ENCODE results near the gene ITGAL. TPM values are rescaled to one million over a fixed set of nuclear protein-coding genes. Genes with fewer than 3 reads are reported as not detected.

The ITGAL gene
- total RNA-seq, 1 donor from 2014 or later: 0.04 TPM

DNA sequence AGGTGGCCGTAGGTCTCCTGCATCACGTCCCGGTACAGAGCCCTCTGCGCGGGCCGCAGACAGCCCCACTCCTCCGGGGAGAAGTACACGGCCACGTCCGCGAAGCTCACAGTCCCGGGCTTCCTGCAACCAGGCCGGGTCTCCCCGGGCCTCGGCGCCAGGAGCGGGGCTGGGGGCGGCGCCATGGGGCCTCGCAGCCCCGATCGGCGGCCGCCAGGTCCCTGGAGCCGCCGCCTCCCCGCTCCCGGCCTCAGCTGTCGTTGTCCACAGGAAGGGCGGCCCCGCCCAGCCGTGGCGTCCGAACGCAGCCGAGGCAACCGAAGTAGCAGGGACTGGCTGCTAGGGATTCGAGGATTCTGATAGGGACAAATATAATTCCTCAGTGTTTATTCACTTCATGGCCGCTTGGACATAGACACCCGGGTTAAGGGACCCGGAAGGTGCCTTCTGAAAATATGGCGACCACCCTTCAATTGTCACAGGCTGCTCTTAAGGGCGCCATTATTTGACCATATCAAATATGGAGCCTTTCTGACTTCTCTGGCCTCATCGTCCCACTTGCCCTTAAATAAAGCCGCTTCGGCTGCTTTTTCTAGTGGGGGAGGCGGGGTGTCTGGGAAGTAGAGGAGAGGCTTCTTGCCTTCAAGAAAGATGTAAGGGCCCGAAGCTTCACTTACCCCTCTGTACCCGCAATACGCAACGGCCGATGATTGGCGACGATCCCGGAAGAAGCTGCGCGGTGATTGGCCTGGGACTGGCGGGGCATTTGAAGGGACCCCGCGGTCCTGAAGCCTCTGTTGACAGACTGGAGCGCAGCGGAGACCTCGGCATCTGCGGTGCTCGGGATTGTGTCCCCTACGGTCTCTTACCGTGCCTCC, 99.1 kb downstream of the ITGAL start, which contains the start of gene ZNF688:
Gene ZNF688 (minus strand): TSS at position 270 of the 878 bp plus-strand sequence. CDS start 85 bp downstream, at position 185.
- Histone ChIP-seq H3K4me3 (ENCODE audit: low read depth, low read length) (peak within 1 kb of the TSS; percentile 64), H3K27me3 (ENCODE audit: control insufficient read depth, insufficient read depth, low read length) (no peaks in the 10 kb centered on the region), H3K36me3 (ENCODE audit: control insufficient read depth, insufficient read depth, low read length) (no peaks in the 10 kb centered on the region)
- peak; percentile 98 for DNase-seq (ENCODE audit: low read depth)
- TF ChIP-seq, protein P1, sequence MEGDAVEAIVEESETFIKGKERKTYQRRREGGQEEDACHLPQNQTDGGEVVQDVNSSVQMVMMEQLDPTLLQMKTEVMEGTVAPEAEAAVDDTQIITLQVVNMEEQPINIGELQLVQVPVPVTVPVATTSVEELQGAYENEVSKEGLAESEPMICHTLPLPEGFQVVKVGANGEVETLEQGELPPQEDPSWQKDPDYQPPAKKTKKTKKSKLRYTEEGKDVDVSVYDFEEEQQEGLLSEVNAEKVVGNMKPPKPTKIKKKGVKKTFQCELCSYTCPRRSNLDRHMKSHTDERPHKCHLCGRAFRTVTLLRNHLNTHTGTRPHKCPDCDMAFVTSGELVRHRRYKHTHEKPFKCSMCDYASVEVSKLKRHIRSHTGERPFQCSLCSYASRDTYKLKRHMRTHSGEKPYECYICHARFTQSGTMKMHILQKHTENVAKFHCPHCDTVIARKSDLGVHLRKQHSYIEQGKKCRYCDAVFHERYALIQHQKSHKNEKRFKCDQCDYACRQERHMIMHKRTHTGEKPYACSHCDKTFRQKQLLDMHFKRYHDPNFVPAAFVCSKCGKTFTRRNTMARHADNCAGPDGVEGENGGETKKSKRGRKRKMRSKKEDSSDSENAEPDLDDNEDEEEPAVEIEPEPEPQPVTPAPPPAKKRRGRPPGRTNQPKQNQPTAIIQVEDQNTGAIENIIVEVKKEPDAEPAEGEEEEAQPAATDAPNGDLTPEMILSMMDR (IDR thresholded peaks at IDR 0.05; ENCODE audit: insufficient read depth, low read length, poor library complexity, severe bottlenecking): no peak

Other genes starting within 250 kb of the ITGAL start
- 0.46 and 0.55 TPM in 2 replicates for gene NPIPB13, start 224.3 kb upstream of the ITGAL start, total RNA-seq
- 82.1 and 107 TPM in 2 replicates for gene CD2BP2, start 117.4 kb upstream of the ITGAL start, total RNA-seq
- gene TBC1D10B, start 102.2 kb upstream of the ITGAL start, total RNA-seq: 47.0 and 51.9 TPM in 2 replicates
- gene MYL11, start 97.9 kb upstream of the ITGAL start, total RNA-seq: not detected in 2 replicates
- gene SEPTIN1, start 90.2 kb upstream of the ITGAL start, total RNA-seq: 0.38 and 0.62 TPM in 2 replicates
- gene ZNF48, start 77.3 kb upstream of the ITGAL start, total RNA-seq: 24.4 and 27.4 TPM in 2 replicates
- gene ZNF771, start 65.1 kb upstream of the ITGAL start, total RNA-seq: 10.3 and 16.7 TPM in 2 replicates
- gene DCTPP1, start 42.7 kb upstream of the ITGAL start, total RNA-seq: 42.1 and 50.5 TPM in 2 replicates
- 45.2 and 51.3 TPM in 2 replicates for gene SEPHS2, start 26.9 kb upstream of the ITGAL start, total RNA-seq
- 50.9 and 59.5 TPM in 2 replicates for gene ZNF768, start 53.8 kb downstream of the ITGAL start, total RNA-seq
- 9.9 and 12.5 TPM in 2 replicates for gene ZNF747, start 62.1 kb downstream of the ITGAL start, total RNA-seq
- gene ZNF764, start 85.6 kb downstream of the ITGAL start, total RNA-seq: 8.5 and 9.2 TPM in 2 replicates
- gene ZNF688, start 99.0 kb downstream of the ITGAL start, total RNA-seq: 9.2 and 16.6 TPM in 2 replicates
- 8.8 and 9.7 TPM in 2 replicates for gene ZNF785, start 113.0 kb downstream of the ITGAL start, total RNA-seq
- gene ZNF689, start 137.6 kb downstream of the ITGAL start, total RNA-seq: 12.3 and 13.8 TPM in 2 replicates
- 22.6 and 24.3 TPM in 2 replicates for gene PRR14, start 178.2 kb downstream of the ITGAL start, total RNA-seq
- gene FBRS, start 185.7 kb downstream of the ITGAL start, total RNA-seq: 47.2 and 51.5 TPM in 2 replicates
- gene SRCAP, start 226.4 kb downstream of the ITGAL start, total RNA-seq: 15.5 and 18.1 TPM in 2 replicates

Measured in kidney epithelial cell (primary cell).